HepG2 (cell line): ENCODE results near the gene IRGQ. TPM values are rescaled to one million over a fixed set of nuclear protein-coding genes. Genes with fewer than 3 reads are reported as not detected.

ENCODE experiments used
- ARHGAP35 ChIP-seq: sonication (generic); formaldehyde crosslinking; IDR thresholded peaks from 2 replicates; pipeline ENCODE4 v1.9.0; 2022; ENCODE audit warnings: mild to moderate bottlenecking, inconsistent platforms, moderate library complexity, missing genetic modification reagents, borderline replicate concordance
- ATF7-NPFF ChIP-seq: sonication (generic); formaldehyde crosslinking; IDR thresholded peaks from 2 replicates; pipeline ENCODE4 v1.8.1; 2023; ENCODE audit warnings: mild to moderate bottlenecking, low read depth, missing genetic modification reagents, moderate library complexity
- CBX2 ChIP-seq, 2 experiments: fragments of 200-600 bp in 1 of 2; sonication (generic); formaldehyde crosslinking in 1 of 2; IDR thresholded peaks; 2 replicates each; pipeline versions ENCODE4 v1.7.0 to v1.8.1; 2018 to 2022; ENCODE audit warnings: low read depth in 2 of 2, low read length in 1 of 2, mild to moderate bottlenecking in 1 of 2, missing genetic modification reagents in 1 of 2
- CREB1 ChIP-seq, 2 experiments: fragments of 450-650 bp in 1 of 2; IDR thresholded peaks; 2 replicates each; pipeline ENCODE4 v1.6.1; 2016 to 2017; ENCODE audit warnings: control low read depth in 1 of 2, mild to moderate bottlenecking in 1 of 2, missing compliant biosample characterization in 1 of 2, missing genetic modification characterization in 1 of 2
- ELF3 ChIP-seq: IDR thresholded peaks from 2 replicates; pipeline ENCODE4 v1.6.1; 2016; ENCODE audit warnings: missing genetic modification reagents, missing compliant biosample characterization
- GATAD2A ChIP-seq: IDR thresholded peaks from 2 replicates; pipeline ENCODE4 v1.6.1; 2016
- HDAC2 ChIP-seq: sonication (generic); formaldehyde crosslinking; IDR thresholded peaks from 2 replicates; pipeline ENCODE4 v1.4.0; 2020; ENCODE audit warnings: missing genetic modification reagents
- HNRNPK ChIP-seq: fragments of 200-400 bp; formaldehyde crosslinking; IDR thresholded peaks from 2 replicates; pipeline ENCODE4 v1.6.1; 2018; ENCODE audit warnings: low read length, low read depth, moderate library complexity, mild to moderate bottlenecking; ENCODE audit not compliant: poor library complexity, severe bottlenecking
- KLF9 ChIP-seq: IDR thresholded peaks from 2 replicates; pipeline ENCODE4 v1.6.1; 2016; ENCODE audit warnings: low read depth
- MYC ChIP-seq: sonication (generic); formaldehyde crosslinking; IDR thresholded peaks from 2 replicates; pipeline ENCODE4 v1.9.0; 2021; ENCODE audit warnings: missing genetic modification reagents, borderline replicate concordance
- POGZ ChIP-seq: sonication (generic); formaldehyde crosslinking; IDR thresholded peaks from 2 replicates; pipeline ENCODE4 v1.4.0; 2020; ENCODE audit warnings: mild to moderate bottlenecking, missing genetic modification reagents
- PPARG ChIP-seq: conservative IDR thresholded peaks from 2 replicates; pipeline ENCODE4 v1.6.1; 2016; ENCODE audit warnings: missing biosample characterization, missing genetic modification reagents
- RBM22 ChIP-seq: fragments of 200-400 bp; formaldehyde crosslinking; optimal IDR thresholded peaks from 2 replicates; pipeline ENCODE3; 2017; ENCODE audit warnings: mild to moderate bottlenecking, low read length, moderate library complexity
- SP4 ChIP-seq: sonication (generic); formaldehyde crosslinking; IDR thresholded peaks from 2 replicates; pipeline ENCODE4 v1.8.1; 2023; ENCODE audit warnings: mild to moderate bottlenecking, missing genetic modification reagents
- ZBTB7B ChIP-seq: sonication (generic); formaldehyde crosslinking; IDR thresholded peaks from 2 replicates; pipeline ENCODE4 v1.4.0; 2020; ENCODE audit warnings: missing genetic modification reagents
- ZFP1 ChIP-seq: IDR thresholded peaks from 2 replicates; pipeline ENCODE4 v1.6.1; 2016
- ZNF879 ChIP-seq: sonication (generic); formaldehyde crosslinking; IDR thresholded peaks from 2 replicates; pipeline ENCODE4 v1.8.1; 2023; ENCODE audit warnings: missing genetic modification reagents
- polyA plus RNA-seq, 8 experiments: library from polyadenylated mRNA; depleted of rRNA in 3 of 8; stranded (reverse) in 7 of 8; unstranded in 1 of 8; fragments of >200 nt; fragmentation: Illumina TruSeq in 4 of 8; extraction: Trizol in 4 of 8; gene quantifications; 2 replicates each; pipeline versions ENCODE4 v1.2.1 to v1.2.3, GENCODE V29; 2011 to 2016; ENCODE audit warnings: low read depth in 4 of 8, missing spikeins in 1 of 8, mixed read lengths in 1 of 8; ENCODE audit not compliant: insufficient read depth in 1 of 8
- total RNA-seq, 5 experiments: library from RNA; depleted of rRNA; stranded (reverse); fragments of >200 nt; fragmentation: Illumina TruSeq; extraction: Trizol; gene quantifications; 2 replicates each; pipeline ENCODE4 v1.2.3, GENCODE V29; 2016; ENCODE audit warnings: low read depth in 1 of 5
- TF ChIP-seq, protein P1 (sequence below): sonication (generic); formaldehyde crosslinking; IDR thresholded peaks from 2 replicates; pipeline ENCODE4 v1.4.0; 2020; ENCODE audit warnings: mild to moderate bottlenecking, missing genetic modification reagents
- TF ChIP-seq, protein P2 (sequence below): sonication (generic); formaldehyde crosslinking; IDR thresholded peaks from 2 replicates; pipeline ENCODE4 v1.4.0; 2020; ENCODE audit warnings: mild to moderate bottlenecking, missing genetic modification reagents
- TF ChIP-seq, protein P3 (sequence below): sonication (generic); formaldehyde crosslinking; IDR thresholded peaks from 2 replicates; pipeline ENCODE4 v1.4.0; 2020; ENCODE audit warnings: missing genetic modification reagents
- TF ChIP-seq, protein P4 (sequence below): sonication (generic); formaldehyde crosslinking; conservative IDR thresholded peaks from 2 replicates; pipeline ENCODE4 v1.4.0; 2020; ENCODE audit warnings: missing genetic modification reagents
- TF ChIP-seq, protein P5 (sequence below): IDR thresholded peaks from 2 replicates; pipeline ENCODE4 v1.6.1; 2016; ENCODE audit warnings: low read depth, control low read depth

The IRGQ gene
- total and polyA plus RNA-seq, 2 of the 13 experiments (the other 11 are each of a cell fraction or from before 2014, with no cell fraction given), result 11.6 to 12.4 TPM

DNA sequence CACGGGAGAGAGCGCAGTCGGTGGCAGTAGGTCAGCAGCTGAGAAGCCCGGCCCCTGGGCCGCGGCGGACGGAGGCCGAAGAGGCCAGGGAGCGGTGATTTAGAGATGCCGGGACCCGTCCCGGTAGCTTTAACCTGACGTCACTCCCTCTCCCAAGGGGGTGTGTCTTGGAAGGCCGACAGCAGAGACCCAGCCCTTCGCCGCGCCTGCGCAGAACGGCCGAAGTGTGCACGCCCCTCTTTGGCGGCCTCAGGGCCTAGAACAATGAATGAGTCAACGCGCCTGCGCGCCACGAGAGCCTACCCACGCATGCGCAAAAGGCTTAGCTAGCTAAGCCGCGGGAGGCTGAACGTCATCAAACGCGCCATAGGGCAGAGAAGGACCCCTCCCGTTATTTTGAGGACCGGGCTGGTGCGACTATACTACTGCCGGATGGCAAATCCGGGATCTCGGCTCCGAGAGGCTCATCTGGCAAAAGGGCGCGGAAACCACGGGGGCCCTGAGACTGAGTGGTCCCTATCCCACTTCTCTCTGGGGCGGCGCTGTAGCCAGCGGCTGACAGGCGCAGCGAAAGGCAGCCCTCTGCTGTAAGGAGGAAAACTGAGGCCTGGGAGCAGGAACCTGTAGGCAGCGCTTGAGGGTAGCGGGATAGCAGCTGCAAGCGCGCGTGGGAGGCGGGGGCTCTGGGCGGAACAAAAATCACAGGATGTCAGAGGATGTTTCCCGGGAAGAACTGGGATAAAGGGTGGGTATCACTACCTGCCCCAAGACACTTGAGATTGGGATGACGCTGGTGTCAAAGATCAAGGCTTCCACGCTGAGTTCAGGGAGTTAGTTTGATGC, at the start of gene IRGQ, which contains the start of gene ZNF576 (continued):
- TF ChIP-seq, protein P1, sequence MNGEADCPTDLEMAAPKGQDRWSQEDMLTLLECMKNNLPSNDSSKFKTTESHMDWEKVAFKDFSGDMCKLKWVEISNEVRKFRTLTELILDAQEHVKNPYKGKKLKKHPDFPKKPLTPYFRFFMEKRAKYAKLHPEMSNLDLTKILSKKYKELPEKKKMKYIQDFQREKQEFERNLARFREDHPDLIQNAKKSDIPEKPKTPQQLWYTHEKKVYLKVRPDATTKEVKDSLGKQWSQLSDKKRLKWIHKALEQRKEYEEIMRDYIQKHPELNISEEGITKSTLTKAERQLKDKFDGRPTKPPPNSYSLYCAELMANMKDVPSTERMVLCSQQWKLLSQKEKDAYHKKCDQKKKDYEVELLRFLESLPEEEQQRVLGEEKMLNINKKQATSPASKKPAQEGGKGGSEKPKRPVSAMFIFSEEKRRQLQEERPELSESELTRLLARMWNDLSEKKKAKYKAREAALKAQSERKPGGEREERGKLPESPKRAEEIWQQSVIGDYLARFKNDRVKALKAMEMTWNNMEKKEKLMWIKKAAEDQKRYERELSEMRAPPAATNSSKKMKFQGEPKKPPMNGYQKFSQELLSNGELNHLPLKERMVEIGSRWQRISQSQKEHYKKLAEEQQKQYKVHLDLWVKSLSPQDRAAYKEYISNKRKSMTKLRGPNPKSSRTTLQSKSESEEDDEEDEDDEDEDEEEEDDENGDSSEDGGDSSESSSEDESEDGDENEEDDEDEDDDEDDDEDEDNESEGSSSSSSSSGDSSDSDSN (CRISPR knock-in tag), result peak; percentile 74
- TF ChIP-seq KLF9 (CRISPR knock-in tag), result peak; percentile 72; the same call in 1 of the 2 replicates
- TF ChIP-seq CBX2 (IDR thresholded peaks at IDR 0.05; ENCODE audit: low read depth, low read length), result no peak
- TF ChIP-seq CBX2 (CRISPR knock-in tag; IDR thresholded peaks at IDR 0.05; ENCODE audit: low read depth), result no peak
- no peak for TF ChIP-seq RBM22
- TF ChIP-seq CREB1 (IDR thresholded peaks at IDR 0.05), result peak; percentile 98
- TF ChIP-seq CREB1 (CRISPR knock-in tag; IDR thresholded peaks at IDR 0.05), result peak; percentile 100
- peak; percentile 5; the same call in 1 of the 2 replicates for TF ChIP-seq SP4 (CRISPR knock-in tag)
- TF ChIP-seq, protein P2, sequence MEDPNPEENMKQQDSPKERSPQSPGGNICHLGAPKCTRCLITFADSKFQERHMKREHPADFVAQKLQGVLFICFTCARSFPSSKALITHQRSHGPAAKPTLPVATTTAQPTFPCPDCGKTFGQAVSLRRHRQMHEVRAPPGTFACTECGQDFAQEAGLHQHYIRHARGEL (CRISPR knock-in tag), result no peak
- TF ChIP-seq MYC (CRISPR knock-in tag), result peak; percentile 49
- TF ChIP-seq HNRNPK, result peak; percentile 29
- no peak for TF ChIP-seq ARHGAP35
- TF ChIP-seq ZBTB7B, result 0 out of 2 replicates have a peak, but pooled peaks have one; percentile 23
- TF ChIP-seq HDAC2 (CRISPR knock-in tag), result peak; percentile 59; the same call in 1 of the 2 replicates
- TF ChIP-seq GATAD2A (CRISPR knock-in tag), result peak; percentile 7; the same call in 1 of the 2 replicates
- TF ChIP-seq, protein P3, sequence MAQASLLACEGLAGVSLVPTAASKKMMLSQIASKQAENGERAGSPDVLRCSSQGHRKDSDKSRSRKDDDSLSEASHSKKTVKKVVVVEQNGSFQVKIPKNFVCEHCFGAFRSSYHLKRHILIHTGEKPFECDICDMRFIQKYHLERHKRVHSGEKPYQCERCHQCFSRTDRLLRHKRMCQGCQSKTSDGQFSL (CRISPR knock-in tag), result no peak
- peak; percentile 26 for TF ChIP-seq PPARG
- 0 out of 2 replicates have a peak, but pooled peaks have one; percentile 29 for TF ChIP-seq POGZ
- TF ChIP-seq, protein P4, sequence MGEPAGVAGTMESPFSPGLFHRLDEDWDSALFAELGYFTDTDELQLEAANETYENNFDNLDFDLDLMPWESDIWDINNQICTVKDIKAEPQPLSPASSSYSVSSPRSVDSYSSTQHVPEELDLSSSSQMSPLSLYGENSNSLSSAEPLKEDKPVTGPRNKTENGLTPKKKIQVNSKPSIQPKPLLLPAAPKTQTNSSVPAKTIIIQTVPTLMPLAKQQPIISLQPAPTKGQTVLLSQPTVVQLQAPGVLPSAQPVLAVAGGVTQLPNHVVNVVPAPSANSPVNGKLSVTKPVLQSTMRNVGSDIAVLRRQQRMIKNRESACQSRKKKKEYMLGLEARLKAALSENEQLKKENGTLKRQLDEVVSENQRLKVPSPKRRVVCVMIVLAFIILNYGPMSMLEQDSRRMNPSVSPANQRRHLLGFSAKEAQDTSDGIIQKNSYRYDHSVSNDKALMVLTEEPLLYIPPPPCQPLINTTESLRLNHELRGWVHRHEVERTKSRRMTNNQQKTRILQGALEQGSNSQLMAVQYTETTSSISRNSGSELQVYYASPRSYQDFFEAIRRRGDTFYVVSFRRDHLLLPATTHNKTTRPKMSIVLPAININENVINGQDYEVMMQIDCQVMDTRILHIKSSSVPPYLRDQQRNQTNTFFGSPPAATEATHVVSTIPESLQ (CRISPR knock-in tag), result no peak
- TF ChIP-seq, protein P5, sequence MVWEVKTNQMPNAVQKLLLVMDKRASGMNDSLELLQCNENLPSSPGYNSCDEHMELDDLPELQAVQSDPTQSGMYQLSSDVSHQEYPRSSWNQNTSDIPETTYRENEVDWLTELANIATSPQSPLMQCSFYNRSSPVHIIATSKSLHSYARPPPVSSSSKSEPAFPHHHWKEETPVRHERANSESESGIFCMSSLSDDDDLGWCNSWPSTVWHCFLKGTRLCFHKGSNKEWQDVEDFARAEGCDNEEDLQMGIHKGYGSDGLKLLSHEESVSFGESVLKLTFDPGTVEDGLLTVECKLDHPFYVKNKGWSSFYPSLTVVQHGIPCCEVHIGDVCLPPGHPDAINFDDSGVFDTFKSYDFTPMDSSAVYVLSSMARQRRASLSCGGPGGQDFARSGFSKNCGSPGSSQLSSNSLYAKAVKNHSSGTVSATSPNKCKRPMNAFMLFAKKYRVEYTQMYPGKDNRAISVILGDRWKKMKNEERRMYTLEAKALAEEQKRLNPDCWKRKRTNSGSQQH (CRISPR knock-in tag), result no peak
- peak; percentile 64; the same call in 1 of the 2 replicates for TF ChIP-seq ATF7-NPFF (CRISPR knock-in tag)
- 0 out of 2 replicates have a peak, but pooled peaks have one; percentile 26 for TF ChIP-seq ZFP1
- TF ChIP-seq ZNF879 (CRISPR knock-in tag), result no peak
- peak; percentile 67; the same call in 1 of the 2 replicates for TF ChIP-seq ELF3 (CRISPR knock-in tag)
